Stomach (tissue), 9 donors: ENCODE results near the gene TANGO2. TPM values are rescaled to one million over a fixed set of nuclear protein-coding genes. Genes with fewer than 3 reads are reported as not detected.
"Not testable (repeated sequence)": the region's sequence is repeated elsewhere in the genome, so short reads cannot be mapped to it uniquely, and the experiment has no call there.

Experiments
- DNase-seq, 2 donors: peaks; one replicate each; pipeline versions ENCODE4 v3.0.0 to v3.0.0-alpha.2; 2013 to 2019
- H3K27ac ChIP-seq, 5 donors: fragments of 200-600 bp in 4 of 5; sonication (generic) in 4 of 5; one replicate each; pipeline ENCODE4 v1.5.1; 2013 to 2019; ENCODE audit warnings: mild to moderate bottlenecking in 1 of 5, moderate library complexity in 1 of 5
- H3K27me3 ChIP-seq, 3 donors: fragments of 200-600 bp; sonication (generic); one replicate each; pipeline ENCODE4 v1.5.1; 2017 to 2019; ENCODE audit warnings: mixed run types in 1 of 3
- H3K36me3 ChIP-seq, 4 donors: fragments of 200-600 bp; sonication (generic); 1 replicate in 3 of 4; 2 replicates in 1 of 4; pipeline ENCODE4 v1.5.1; 2016 to 2019
- H3K4me1 ChIP-seq, 4 donors: fragments of 200-600 bp; sonication (generic); one replicate each; pipeline ENCODE4 v1.5.1; 2016 to 2019
- H3K4me3 ChIP-seq, 4 donors: fragments of 200-600 bp; sonication (generic) in 3 of 4; one replicate each; pipeline ENCODE4 v1.5.1; 2016 to 2019; ENCODE audit warnings: mild to moderate bottlenecking in 1 of 4
- H3K9me3 ChIP-seq, 4 donors: fragments of 200-600 bp; sonication (generic); one replicate each; pipeline ENCODE4 v1.5.1; 2016 to 2019
- EP300 ChIP-seq: sonication (generic); formaldehyde crosslinking; IDR thresholded peaks from one replicate; pipeline ENCODE4 v1.6.1; 2017; ENCODE audit warnings: antibody characterized with exemption
- POLR2A ChIP-seq, 4 donors: fragments of 450-650 bp; IDR thresholded peaks; one replicate each; pipeline ENCODE4 v1.6.1; 2016; ENCODE audit warnings: antibody characterized with exemption in 4 of 4, control low read depth in 2 of 4, mild to moderate bottlenecking in 1 of 4, moderate library complexity in 1 of 4
- POLR2AphosphoS5 ChIP-seq, 3 donors: sonication (generic); formaldehyde crosslinking; IDR thresholded peaks; one replicate each; pipeline ENCODE4 v1.6.1; 2016; ENCODE audit warnings: antibody characterized with exemption in 3 of 3
- WGBS, 5 donors: extraction: QIAGEN DNeasy Blood & Tissue Kit in 3 of 5; methylation state at CpG; one replicate each; pipeline versions ENCODE4 v1.1.5 to v1.1.7; 2013 to 2018; 5-methylcytosine and 5-hydroxymethylcytosine counted together
- intact Hi-C: fragments of 100-400 bp; cut with DNase I; formaldehyde crosslinking; loops from one replicate; pipeline ENCODE4 v1.15.1; 2023; ENCODE audit warnings: low total_unique reads
- polyA plus RNA-seq, 3 donors: library from polyadenylated mRNA; stranded (reverse); fragments of 200-250 nt; gene quantifications; one replicate each; pipeline ENCODE4 v1.2.3, GENCODE V29; 2013
- total RNA-seq, 5 donors: library from RNA; depleted of rRNA; stranded (reverse); fragments of >200 nt; gene quantifications; one replicate each; pipeline versions ENCODE4 v1.1.0 to v1.2.3, GENCODE V29; 2014 to 2016
- TF ChIP-seq, protein P1 (sequence below), 7 experiments: fragments of 450-650 bp in 4 of 7; fragments of 200-600 bp in 3 of 7; sonication (generic) in 3 of 7; IDR thresholded peaks; one replicate each; pipeline ENCODE4 v1.5.1; 2016 to 2019; ENCODE audit warnings: antibody characterized with exemption in 7 of 7, control low read depth in 2 of 7, mild to moderate bottlenecking in 1 of 7
- donor health status: healthy with polysubstance abuse.
- donor health status: Bipolar disorder and iron deficiency.
- donor health status: healthy.

Gene TANGO2
- total and polyA plus RNA-seq, 8 donors, result 13.8 to 38.8 (median 26.6) TPM

DNA sequence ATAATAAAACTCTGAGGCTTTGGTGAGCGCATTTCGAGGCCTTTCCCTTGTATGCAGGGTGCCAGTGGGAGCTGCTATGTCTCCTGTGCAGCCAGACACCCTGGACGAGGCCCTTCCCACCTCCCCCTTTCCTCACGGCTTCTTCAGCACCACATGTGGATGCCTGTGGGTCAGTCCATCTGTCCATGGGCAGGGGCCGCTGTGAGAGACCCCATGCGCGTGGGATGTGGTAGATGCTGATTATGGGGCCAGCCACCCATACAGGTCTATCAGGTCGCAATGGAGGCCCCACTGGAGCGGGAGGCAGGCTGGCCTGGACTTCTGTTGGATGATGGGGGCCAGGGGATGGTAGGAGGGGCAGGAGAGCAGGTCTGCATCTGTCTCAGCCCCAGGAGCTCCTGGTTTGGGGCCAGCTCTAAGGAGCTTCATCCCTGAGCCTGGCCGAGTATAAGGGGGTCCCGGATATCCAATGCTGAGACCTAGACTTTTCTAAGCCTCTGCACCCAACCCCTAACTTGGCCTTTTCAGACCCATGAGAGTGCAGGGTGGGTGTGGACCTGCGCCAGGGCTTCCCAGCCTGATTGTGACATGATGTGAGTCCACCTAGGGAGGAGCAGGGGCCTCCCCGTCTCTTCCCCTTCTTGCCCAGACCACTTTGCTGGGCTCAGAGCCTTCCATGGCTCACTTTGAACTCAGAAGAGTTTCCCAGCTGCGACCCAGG lies 45.1 kb downstream of the TANGO2 start:
- Histone ChIP-seq H3K9me3 (no peaks in the 10 kb centered on the region), H3K27ac (no peak overlapping the region), H3K27me3 (no peaks in the 10 kb centered on the region), H3K4me1 (no peaks in the 10 kb centered on the region), H3K4me3 (no peak overlapping the region), H3K36me3 (peaks cover 27 to 55% (median 52%) of the 10 kb centered on the region in 4 donors)
- DNase-seq, result no peak
- intact Hi-C loops, result no loop called here
- 84 to 93% (median 90%) methylated on average over 8 to 14 of the region's 14 CpGs for WGBS, 5 donors
- TF ChIP-seq EP300 (no peak), POLR2A (IDR thresholded peaks at IDR 0.05) (no peak), POLR2AphosphoS5 (IDR thresholded peaks at IDR 0.05) (no peak)
- TF ChIP-seq, protein P1, sequence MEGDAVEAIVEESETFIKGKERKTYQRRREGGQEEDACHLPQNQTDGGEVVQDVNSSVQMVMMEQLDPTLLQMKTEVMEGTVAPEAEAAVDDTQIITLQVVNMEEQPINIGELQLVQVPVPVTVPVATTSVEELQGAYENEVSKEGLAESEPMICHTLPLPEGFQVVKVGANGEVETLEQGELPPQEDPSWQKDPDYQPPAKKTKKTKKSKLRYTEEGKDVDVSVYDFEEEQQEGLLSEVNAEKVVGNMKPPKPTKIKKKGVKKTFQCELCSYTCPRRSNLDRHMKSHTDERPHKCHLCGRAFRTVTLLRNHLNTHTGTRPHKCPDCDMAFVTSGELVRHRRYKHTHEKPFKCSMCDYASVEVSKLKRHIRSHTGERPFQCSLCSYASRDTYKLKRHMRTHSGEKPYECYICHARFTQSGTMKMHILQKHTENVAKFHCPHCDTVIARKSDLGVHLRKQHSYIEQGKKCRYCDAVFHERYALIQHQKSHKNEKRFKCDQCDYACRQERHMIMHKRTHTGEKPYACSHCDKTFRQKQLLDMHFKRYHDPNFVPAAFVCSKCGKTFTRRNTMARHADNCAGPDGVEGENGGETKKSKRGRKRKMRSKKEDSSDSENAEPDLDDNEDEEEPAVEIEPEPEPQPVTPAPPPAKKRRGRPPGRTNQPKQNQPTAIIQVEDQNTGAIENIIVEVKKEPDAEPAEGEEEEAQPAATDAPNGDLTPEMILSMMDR (IDR thresholded peaks at IDR 0.05), result no peak

DNA sequence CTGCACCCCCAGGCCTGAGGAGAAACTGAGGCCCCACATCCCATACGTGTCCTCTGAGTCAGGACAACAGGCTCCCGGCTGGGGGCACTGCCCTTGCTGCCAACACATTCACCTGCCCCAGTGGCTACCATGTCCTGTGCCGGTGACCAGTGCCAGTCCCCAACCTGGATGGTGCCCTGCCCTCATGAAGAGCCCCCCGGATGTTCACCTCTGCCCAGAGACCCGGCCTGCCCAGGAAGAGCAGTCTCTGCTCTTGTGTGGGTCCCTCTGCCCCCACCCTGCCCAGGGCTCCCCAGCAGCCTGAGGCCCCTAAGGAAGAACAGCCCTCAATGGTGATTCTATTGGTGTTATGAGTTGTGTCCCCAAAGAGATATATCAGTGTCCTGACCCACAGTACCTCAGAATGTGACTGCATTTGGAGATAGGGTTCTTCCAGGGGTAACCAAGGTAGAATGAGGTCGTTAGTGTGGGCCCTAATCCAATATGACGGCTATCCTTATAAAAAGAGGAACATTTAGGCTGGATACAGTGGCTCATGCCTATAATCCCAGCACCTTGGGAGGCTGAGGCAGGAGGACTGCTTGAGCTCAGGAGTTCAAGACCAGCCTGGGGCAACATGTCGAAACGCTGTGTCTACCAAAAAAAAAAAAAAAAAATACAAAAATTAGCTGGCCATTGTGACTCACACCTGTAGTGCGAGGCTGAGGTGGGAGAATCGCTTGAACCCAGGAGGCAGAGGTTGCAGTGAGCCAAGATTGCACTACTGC lies 45.9 kb downstream of the TANGO2 start:
- Histone ChIP-seq H3K4me3 (no peak overlapping the region), H3K4me1 (no peaks in the 10 kb centered on the region), H3K27ac (no peak overlapping the region), H3K27me3 (no peaks in the 10 kb centered on the region), H3K9me3 (no peaks in the 10 kb centered on the region), H3K36me3 (peaks cover 19 to 47% (median 44%) of the 10 kb centered on the region in 4 donors)
- intact Hi-C loops, result no loop called here
- no peak for DNase-seq
- no peak for TF ChIP-seq POLR2AphosphoS5 (IDR thresholded peaks at IDR 0.05)
- TF ChIP-seq EP300, result no peak
- TF ChIP-seq, protein P1 (IDR thresholded peaks at IDR 0.05), result no peak
- TF ChIP-seq POLR2A (IDR thresholded peaks at IDR 0.05), result no peak
- 93 to 96% (median 94%) methylated on average over 8 to 11 of the region's 11 CpGs for WGBS, 5 donors

DNA sequence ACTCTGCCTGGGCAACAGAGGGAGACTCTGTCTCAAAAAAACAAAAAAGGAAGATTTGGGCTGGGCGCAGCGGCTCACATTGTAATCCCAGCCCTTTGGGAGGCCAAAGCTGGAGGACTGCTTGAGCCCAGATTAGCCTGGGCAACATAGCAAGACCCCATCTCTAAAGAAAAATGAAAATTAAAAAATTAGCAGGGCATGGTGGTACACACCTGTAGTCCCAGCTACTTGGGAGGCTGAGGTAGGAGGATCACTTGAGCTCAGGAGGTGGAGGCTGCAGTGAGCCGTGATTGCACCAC lies 46.4 kb downstream of the TANGO2 start:
- H3K4me1 ChIP-seq, H3K27ac ChIP-seq, H3K27me3 ChIP-seq, DNase-seq, H3K9me3 ChIP-seq, H3K4me3 ChIP-seq, intact Hi-C loops: not testable (repeated sequence)
- WGBS, 5 donors, result 92 to 98% (median 96%) methylated on average over 3 of the region's 3 CpGs
- peaks cover 14 to 42% (median 39%) of the 10 kb centered on the region in 4 donors for H3K36me3 ChIP-seq

DNA sequence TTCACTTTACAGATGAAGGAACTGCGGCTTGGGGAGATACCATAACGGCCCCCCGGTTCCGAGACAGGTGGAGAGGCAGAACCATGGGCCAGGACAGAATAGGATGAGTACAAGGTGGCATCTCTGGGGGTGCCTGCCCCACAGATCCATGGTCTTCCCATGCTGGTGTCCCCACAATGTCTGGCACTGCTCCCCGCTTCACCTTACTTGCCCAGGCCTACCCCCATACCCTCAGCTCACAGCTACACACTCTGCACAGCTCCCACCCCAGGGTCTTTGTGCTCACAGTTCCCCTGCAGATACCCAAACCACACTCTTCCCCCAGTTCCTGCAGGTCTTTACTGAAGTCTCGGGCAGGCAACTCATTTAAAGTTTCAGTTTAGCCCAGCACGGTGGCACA lies 47.7 kb downstream of the TANGO2 start:
- Histone ChIP-seq H3K27ac (no peak overlapping the region), H3K9me3 (no peaks in the 10 kb centered on the region), H3K27me3 (no peaks in the 10 kb centered on the region), H3K4me3 (no peak overlapping the region), H3K36me3 (peaks cover under 1 to 29% (median 26%) of the 10 kb centered on the region in 4 donors), H3K4me1 (no peaks in the 10 kb centered on the region)
- WGBS, 5 donors, result 89 to 96% (median 93%) methylated on average over 7 of the region's 7 CpGs
- no peak for DNase-seq
- no peak for TF ChIP-seq POLR2AphosphoS5 (IDR thresholded peaks at IDR 0.05)
- TF ChIP-seq EP300, result no peak
- TF ChIP-seq, protein P1 (IDR thresholded peaks at IDR 0.05), result no peak
- no peak for TF ChIP-seq POLR2A (IDR thresholded peaks at IDR 0.05)
- intact Hi-C loops, result no loop called here
